Tongue (tissue), 2 donors: Measurements from ENCODE around the gene SNX13. TPM values are rescaled to one million over a fixed set of nuclear protein-coding genes. Genes with fewer than 3 reads are reported as not detected.

Source experiments
- DNase-seq: peaks from one replicate; pipeline ENCODE4 v3.0.0-alpha.2; 2015
- total RNA-seq: library from RNA; depleted of rRNA; stranded (reverse); fragments of >200 nt; gene quantifications from one replicate; pipeline ENCODE4 v1.2.3, GENCODE V29; 2014

Gene SNX13, protein sequence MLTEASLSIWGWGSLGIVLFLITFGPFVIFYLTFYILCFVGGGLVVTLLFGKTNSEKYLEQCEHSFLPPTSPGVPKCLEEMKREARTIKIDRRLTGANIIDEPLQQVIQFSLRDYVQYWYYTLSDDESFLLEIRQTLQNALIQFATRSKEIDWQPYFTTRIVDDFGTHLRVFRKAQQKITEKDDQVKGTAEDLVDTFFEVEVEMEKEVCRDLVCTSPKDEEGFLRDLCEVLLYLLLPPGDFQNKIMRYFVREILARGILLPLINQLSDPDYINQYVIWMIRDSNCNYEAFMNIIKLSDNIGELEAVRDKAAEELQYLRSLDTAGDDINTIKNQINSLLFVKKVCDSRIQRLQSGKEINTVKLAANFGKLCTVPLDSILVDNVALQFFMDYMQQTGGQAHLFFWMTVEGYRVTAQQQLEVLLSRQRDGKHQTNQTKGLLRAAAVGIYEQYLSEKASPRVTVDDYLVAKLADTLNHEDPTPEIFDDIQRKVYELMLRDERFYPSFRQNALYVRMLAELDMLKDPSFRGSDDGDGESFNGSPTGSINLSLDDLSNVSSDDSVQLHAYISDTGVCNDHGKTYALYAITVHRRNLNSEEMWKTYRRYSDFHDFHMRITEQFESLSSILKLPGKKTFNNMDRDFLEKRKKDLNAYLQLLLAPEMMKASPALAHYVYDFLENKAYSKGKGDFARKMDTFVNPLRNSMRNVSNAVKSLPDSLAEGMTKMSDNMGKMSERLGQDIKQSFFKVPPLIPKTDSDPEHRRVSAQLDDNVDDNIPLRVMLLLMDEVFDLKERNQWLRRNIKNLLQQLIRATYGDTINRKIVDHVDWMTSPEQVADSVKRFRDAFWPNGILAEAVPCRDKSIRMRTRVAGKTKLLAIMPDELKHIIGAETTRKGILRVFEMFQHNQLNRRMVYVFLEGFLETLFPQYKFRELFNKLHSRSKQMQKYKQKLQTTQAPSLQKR
- total RNA-seq = 71.7 TPM

DNA sequence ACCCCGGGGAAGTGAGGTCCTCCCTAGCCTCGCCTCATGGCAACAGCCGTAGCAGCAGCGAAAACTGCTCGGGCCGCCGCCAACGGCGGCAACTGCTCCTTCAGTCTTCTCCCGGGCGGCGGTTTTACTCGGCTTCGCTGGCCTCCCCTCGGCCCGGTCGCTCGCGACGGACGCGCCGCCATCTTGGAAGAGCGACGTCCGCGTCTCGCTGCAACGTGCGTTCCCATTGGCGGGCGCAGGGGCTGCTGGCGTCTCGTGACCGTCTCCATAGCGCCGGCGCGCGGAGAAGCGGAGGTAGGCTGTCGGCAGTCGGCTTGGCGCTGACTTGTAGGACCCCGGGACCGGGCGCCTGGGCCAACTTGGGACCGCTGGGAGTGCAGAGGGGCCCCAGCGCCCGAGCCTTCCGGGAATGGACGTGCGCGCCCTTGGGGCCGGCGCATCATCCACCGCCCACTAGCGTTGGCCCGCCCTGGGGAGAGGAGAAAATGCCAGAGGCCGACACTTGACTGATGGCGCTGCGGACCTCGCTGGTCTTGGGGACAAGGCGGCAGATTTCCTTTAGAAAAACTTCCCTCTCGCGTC is at the start of gene SNX13:
Gene SNX13 (minus strand): TSS at position 193 of the 582 bp plus-strand sequence. CDS start 199 bp downstream, outside the sequence.
- DNase-seq = peak; percentile 97

DNA sequence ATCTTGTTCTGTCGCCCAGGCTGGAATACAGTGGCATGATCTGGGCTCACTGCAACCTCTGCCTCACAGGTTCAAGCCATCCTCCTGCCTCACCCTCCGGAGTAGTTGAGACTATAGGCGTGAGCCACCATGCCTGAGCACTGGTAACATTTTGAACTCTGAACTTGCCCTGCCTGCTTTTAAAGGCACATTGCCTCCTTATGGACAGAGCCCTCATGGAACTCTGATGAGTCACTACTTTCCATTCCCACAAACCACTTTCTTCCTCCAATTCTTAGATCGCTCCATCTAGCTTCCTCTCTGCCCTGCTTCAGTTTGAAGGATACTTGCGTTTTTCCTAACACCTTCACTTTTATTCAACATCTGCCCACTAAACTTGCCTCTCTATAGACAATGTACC is 49.3 kb upstream of the SNX13 start:
- DNase-seq = no peak

DNA sequence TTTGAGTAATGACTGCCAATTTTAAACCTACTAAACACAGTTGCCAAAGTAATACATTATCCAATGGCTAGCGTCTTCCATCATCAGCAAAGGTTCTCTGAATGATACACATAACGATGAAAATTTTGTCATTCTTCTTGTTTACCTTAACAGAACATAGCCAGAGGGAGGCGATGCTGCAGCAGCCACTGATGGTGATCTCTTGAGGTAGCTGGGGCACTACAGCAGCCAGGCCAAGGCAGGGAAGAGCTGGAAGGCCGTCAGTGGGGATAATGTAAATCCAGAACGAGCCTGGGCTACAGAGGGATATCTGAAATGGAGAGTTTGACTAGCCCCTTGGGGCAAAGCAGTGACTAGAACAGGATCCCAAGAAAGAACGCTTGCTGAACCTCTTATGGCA is 48.6 kb upstream of the SNX13 start:
- no peak for DNase-seq

DNA sequence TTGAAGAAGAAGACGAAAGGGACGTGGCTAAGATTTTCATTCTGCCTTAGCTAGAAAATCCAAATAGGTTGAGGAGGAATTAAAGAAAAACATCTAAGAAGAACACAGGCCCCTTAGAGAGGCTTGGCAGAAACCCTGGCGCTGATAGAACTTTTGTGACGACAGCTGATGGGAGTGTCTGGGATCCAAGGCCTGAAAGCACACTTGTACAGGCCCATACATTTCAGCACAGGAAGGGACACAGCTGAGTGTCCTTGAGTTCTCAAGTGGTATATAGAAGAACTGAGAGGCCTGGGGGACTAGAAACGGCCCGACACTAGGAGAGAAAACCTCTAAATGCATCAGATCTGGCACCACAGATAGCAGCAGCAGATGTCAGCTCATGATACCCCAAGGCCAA is 47.8 kb upstream of the SNX13 start:
- DNase-seq = peak; percentile 73

DNA sequence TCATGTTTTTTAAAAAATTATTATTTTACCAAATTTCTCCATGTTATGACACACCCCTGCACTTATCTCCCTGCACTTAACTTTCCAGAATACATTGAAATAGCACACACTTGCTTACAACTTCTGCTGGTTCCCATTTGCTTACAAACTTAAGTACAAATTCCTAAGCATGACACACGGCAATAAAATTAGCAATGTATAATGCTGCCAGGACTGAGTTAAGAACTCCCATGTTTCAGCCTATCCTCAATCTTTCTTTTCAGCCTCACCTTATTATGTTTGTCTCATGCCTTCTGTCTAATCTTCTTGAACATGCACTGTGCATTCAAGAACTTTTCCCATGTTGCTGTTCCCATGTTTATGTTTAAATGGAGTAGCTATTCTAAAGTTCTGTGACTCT is 46.6 kb upstream of the SNX13 start:
- peak; percentile 32 for DNase-seq

DNA sequence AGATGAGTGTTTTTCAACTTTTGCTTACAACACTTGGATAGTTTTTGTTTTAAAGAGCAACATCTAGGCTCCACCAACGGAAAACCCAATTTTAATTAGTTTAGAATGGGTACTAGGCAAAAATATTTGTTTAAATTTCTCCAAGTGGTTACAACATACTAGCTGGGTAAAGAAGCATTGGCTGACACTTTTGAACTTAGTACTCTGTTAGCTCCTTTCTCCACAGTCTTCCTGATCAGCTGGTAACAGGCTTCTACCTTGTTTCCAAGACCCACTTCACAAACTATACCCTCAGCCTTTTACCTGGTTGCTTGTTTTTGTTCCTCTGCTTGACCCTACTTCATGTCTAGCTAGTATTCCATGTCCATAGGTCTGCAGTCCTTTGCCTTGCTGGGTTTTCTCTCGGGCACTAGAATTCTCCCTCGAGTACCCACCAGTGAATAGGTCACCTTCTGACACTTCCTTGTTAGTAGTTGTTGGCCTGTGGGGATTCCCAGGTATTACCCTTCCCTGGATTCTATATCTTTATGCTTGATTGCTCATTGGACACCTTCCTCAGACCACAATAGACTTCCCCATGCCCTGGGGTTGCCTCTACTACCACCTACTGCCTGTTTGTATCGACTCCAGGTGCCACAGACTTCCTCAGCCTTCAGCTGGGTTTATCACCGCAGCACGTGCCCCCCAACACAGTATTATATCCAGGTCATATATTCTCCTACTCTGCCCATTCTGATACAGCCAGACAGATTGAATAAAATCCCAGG is 45.4 kb upstream of the SNX13 start:
- DNase-seq = no peak

DNA sequence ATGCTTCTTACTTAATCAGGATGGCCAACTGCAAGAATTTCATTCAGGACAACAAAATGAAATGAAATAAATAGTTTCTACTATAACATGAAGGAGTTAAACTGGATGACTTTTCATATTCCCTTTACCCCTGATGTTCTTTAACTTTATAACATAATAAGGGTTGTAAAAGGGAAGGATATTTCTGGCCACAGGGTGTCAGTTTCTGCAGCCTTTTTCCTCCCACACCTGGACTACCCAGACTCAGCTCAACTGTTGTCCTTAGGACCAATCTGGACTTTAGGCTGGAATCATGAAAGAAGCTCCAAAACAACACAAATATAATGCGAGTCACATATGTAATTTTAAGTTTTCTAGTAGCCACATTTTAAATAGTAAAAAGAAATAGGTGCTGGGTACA is 44.0 kb upstream of the SNX13 start:
- no peak for DNase-seq

DNA sequence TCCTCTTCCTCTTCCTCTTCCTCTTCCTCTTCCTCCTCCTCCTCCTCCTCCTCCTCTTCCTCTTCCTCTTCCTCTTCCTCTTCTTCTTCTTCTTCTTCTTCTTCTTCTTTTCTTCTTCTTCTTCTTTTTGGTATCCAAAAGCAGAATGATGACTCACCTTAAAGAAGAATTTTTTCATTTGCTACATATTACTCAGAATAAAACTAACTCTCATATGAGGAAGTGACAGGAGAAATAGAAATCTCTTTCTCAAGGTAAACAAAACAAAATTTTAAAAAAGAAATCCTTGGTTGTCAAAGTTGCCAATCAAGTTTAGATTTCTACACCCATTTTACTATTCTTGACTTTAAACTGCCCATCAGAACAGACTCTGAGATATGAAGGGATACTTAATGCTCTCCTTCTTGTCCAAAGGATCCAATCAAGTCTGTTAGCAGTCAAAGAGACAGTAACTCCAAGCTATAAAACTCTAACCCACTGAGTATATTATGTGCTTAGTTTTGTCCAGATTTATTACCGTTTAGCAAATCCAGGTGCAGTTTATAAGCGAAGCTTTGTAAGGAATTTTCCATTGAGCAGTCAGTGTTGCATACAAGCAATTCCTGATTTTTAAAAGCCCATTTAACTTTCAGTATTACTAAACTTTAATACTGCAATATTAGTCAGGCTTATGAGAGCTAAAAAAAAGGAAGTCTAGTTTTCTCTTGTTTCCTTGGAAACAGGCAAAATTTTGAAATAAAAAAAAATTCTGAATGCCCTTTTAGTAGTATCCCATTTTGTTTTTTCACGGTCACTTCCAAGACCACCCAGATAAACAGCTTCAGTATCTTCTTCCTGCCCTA is 43.1 kb upstream of the SNX13 start:
- DNase-seq = no peak

DNA sequence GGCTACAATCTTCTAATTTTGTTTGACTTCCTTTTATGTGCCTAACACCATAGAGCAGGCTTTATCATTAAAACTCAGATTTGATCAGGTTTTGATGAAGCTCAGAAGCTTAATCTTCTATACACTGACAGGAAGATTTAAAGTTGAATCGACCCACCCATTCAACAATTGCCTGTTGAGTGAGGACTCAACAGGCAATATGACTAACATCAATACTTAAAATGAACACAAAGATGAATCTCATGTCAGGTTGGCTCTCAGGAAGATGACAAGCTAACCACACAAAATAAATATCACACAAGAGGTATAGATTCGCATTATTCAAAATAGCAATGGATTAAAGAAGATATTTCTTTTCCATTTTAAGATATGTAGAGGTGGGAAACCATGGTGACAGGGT is 36.7 kb upstream of the SNX13 start:
- DNase-seq = no peak

DNA sequence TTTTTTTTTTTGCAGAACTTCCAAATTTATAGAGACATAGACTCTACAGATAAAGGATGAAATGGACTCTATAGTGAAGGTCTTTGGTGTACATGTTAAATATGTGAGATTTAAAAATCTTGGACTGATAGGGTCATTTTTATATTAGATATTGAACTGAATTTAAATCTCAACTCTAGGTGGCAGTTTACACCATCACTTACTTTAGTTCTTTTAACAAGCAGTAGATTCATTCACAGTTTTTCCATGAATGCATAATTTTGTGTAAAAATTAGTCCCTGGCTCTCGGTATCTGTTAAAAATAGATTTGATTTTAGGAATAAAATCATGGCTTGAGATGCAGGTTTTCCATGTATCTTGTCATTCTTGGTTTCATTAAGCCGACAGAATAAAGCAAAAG is 31.1 kb upstream of the SNX13 start:
- peak; percentile 17 for DNase-seq

DNA sequence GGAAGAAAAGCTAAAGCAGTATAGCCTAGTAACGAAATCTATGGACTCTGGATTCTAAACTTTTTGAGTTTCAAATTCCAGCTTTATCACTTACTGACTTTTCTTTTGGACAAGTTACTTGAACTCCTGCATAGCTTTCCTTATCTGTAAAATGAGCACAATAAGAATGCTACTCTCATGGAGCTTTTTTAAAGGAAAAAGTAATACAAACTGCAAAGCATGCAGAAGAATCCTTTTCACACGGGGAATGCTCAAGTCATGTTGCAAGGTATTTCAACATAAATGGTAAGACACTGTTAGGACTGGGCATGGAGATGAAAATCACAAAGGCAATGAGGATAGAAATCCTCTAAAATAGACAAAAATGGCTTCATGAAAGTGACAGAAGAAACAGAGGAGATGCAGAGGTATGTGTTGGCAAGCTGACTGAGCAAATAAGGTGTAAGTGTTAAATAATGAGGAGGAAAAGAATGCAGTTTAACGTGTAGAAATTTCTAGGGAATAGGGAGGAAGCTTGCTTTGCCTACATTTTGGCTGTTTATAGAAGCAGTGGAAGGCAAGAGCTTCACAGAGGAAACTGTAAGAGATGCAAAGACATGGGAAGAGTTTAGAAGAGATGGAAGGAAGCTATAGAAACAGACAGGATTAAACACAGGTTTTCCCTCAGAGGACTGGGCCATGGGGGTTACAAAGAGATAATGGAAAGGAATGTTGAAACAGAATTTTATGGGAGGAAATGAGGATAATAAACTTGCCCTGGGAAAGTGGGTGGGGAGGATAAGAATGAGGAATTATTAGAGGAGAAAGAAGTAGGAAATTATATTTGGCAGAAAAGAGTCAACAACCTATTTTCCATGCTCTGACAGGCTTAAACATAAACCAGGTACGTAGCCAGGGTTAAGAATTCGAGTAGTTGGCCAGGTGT is 28.8 kb upstream of the SNX13 start:
- DNase-seq = no peak

DNA sequence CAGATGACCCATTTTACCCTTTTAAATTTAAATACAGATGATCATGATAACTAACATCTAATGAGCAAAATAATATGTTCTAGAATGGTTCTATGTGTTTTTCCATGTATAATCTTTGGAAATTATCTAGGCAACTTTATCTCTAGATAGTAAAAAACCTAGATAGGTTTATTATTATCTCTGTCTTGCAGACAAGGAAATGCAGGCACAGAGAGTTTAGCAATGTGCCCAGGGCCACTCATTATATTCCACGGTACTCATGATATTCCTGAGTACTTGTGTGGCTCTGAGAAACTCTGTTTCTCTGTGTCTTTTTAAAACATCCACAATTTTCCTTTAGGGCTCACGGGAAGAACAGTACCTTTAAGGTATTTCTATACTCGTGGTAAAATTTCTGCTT is 26.4 kb upstream of the SNX13 start:
- DNase-seq = no peak

DNA sequence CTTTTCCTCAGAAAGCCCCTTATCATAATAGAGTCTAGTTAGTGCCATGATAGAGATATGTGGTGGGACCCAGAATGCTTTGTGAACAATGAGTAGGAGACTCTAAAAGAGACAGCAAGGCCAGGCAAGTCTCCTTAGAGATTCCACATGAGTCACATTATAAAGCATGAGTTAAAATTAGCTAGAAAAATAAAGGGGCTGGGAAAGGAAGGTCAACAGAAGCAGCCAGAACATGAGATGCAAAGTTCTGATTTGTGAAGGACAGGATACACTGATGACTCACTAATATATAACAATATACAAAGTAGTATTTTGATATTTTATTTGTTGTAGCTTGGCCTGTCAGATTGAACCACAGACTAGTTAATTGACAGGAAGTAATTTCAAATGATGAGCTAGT is 25.3 kb upstream of the SNX13 start:
- no peak for DNase-seq

DNA sequence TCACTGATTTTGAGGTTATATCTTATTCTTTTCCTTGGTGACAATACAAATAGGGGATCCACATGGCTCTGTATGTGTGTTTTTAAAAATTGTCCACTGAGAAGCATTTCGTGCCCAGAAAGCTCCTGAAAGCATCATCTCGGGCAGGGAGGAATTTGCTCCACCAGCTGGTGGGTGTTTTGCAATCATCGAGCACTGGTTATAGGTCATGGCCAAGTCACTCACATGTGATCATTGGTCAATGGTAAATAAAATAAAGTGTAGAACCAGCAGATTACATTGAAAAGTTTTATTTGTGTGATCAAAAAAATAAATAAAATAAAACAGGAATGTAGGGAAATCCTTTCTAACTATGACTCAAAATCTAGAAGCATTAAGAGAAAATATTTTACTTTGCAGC is 23.0 kb upstream of the SNX13 start:
- no peak for DNase-seq

DNA sequence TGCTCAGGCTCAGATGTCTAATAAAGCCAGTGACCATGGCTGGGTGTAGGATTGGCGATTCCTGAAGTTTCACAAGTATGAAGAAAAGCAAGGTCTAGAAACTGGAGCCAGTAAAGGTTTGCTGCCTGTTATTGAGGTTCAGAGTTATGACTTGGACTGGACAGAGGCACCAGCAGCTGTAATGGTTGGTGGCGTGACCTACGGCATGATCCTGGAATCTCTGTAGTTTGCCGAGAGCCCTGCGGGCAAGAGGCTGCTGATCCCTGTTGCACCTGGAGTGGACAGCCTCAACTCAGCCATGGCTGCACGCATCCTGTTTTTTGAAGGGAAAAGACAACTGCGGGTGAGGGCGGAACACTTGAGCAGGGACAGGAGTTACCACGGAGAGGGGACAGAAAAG is 22.4 kb upstream of the SNX13 start:
- no peak for DNase-seq

DNA sequence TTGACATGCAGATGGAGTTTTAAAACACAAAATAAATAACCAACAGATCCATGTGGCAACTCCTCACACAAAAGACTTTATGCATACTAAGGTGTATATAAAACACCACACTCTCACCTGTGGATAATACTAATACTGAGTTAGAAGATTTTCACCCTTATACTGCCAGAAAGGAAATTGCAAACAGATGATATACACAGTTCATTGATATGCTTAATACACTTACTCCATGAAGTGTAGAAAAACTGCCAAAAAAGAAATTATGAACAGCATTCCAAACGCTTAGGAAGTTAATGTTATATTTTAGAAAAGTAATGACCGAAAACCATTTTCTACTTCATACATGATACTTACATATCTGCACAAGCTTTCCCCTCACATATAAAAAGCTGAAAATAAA is 17.6 kb upstream of the SNX13 start:
- DNase-seq = peak; percentile 24

DNA sequence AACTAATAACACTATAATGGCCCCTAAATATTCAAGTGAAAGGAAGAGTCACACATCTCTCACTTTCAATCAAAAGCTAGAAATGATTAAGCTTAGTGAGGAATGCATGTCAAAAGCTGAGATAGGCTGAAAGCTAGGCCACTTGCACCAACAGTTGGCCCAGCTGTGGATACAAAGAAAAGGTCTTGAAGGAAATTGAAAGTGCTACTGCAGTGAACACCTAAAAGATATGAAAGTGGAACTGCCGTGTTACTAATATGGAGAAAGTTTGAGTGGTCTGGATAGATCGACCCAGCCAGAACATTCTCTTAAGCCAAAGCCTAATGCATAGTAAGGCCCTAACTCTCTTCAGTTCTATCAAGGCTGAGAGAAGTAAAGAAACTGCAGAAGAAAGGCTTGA is 12.1 kb upstream of the SNX13 start:
- no peak for DNase-seq

DNA sequence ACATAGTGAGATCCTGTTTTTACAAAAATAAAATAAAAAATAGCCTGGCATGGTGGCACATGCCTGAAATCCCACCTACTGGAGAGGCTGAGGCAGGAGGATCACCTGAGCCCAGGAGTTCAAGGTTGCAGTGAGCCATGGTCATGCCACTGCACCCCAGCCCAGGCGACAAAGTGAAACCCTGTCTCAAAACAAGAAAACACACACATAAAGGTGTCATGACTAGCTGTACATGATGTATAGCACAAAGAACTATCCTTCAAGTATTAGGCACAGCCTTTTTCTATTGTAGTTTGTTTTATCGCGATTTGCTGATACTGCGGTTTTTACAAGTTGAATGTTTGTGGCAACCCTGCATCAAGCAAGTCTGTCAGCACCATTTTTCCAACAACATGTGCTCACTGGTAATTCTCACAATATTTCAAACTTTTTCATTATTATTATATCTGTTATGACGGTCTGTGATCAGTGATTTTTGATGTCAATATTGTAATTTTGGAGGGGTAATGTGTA is 11.5 kb upstream of the SNX13 start:
- DNase-seq = no peak

DNA sequence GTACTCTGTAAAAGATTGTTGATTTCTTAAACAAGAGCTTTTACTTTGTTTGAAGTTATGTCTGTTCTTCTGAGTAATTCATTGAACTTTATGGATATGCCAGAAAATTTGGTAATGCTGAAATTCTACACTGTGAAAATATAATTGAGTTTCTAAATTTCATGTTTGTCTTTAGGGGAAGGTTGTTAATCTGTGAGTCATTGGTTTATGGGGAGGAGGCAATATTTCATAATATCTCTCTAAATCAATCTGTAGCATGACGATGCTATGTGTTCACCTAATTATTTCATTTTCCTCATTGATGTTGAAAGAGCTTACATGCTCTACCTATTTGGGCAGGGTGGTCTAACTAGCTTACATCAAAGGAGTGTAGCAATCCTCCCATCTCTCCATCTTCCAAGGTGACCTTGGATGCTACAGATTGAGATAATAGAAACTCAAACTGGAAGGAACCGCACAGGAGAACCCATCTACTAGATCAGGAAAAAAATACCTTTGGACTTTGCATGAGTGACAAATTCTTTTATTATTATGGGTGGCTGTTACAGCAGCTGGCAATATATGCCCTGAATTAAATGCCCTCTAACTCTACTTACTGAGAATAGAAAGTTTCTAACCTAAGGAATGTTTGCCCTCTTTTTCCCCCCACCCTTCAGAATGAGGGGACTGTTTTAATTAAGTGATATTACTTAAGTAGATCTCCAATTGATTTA is 8.4 kb upstream of the SNX13 start:
- DNase-seq = no peak
